ENCODE data around the gene STOML1.

DNA sequence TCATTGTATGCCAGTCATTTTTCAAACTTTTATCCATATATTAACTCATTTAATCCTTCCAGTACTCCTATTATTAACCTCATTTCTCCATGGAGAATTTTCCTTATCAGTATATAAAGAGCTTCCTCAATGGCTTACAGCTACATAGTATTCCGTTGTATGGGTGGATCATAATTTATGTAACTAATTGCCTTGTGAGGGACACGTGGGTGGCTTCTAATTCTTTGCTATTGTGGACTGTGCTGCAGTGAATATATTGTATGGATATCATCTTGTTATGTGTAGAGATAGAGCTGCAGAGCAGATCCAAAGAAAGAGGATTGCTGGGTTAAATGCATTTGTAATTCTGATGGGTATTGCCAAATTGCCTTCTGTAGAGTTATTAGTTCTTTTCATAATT is 27.6 kb upstream of the STOML1 start:
- TF ChIP-seq, protein P1, sequence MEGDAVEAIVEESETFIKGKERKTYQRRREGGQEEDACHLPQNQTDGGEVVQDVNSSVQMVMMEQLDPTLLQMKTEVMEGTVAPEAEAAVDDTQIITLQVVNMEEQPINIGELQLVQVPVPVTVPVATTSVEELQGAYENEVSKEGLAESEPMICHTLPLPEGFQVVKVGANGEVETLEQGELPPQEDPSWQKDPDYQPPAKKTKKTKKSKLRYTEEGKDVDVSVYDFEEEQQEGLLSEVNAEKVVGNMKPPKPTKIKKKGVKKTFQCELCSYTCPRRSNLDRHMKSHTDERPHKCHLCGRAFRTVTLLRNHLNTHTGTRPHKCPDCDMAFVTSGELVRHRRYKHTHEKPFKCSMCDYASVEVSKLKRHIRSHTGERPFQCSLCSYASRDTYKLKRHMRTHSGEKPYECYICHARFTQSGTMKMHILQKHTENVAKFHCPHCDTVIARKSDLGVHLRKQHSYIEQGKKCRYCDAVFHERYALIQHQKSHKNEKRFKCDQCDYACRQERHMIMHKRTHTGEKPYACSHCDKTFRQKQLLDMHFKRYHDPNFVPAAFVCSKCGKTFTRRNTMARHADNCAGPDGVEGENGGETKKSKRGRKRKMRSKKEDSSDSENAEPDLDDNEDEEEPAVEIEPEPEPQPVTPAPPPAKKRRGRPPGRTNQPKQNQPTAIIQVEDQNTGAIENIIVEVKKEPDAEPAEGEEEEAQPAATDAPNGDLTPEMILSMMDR (IDR thresholded peaks at IDR 0.05 in 4 of 5, conservative IDR thresholded peaks at IDR 0.05 in 1 of 5) = no peak
- no peak for TF ChIP-seq POLR2A (IDR thresholded peaks at IDR 0.05)

Data from gastrocnemius medialis (tissue), 4 donors.